ENCODE results near the gene ST7.

DNA sequence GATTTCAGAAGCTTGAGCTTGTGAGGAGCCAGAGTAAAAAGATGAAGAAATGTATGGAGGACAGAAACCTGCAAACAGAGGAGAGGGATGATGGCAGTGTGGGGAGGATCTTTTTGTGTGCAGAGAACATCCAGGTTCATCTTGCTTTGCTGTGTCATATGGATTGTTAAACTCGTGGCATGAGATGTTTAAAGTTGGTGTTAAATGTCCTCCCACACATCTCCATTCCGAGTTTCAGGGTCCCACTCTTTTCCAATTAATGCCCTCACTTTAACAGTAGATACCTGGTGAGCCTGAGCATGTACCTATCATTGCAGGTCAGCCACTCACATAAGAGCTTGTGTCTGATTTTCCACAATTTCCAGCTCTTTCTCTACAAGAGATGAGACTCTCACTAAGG is 147.7 kb downstream of the ST7 start:
- TF ChIP-seq, protein P1, sequence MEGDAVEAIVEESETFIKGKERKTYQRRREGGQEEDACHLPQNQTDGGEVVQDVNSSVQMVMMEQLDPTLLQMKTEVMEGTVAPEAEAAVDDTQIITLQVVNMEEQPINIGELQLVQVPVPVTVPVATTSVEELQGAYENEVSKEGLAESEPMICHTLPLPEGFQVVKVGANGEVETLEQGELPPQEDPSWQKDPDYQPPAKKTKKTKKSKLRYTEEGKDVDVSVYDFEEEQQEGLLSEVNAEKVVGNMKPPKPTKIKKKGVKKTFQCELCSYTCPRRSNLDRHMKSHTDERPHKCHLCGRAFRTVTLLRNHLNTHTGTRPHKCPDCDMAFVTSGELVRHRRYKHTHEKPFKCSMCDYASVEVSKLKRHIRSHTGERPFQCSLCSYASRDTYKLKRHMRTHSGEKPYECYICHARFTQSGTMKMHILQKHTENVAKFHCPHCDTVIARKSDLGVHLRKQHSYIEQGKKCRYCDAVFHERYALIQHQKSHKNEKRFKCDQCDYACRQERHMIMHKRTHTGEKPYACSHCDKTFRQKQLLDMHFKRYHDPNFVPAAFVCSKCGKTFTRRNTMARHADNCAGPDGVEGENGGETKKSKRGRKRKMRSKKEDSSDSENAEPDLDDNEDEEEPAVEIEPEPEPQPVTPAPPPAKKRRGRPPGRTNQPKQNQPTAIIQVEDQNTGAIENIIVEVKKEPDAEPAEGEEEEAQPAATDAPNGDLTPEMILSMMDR (conservative IDR thresholded peaks at IDR 0.05; ENCODE audit: low read length) = no peak
- no peak for TF ChIP-seq EZH2phosphoT487 (IDR thresholded peaks at IDR 0.05; ENCODE audit: borderline replicate concordance)
